WERI-Rb-1 (cell line): Measurements from ENCODE around the gene SKIDA1.
A peak's percentile ranks its signal among the peaks of the same experiment; 100 is the strongest.

Source experiments
- DNase-seq: peaks from one replicate; pipeline ENCODE4 v3.0.0-alpha.2; 2020
- H3K27ac ChIP-seq: fragments of 250-450 bp; sonication (Bioruptor Pico); 2 replicates; pipeline ENCODE4 v1.5.1; 2020; ENCODE audit warnings: mild to moderate bottlenecking, moderate library complexity
- H3K27me3 ChIP-seq: fragments of 250-450 bp; sonication (Bioruptor Pico); 2 replicates; pipeline ENCODE4 v1.5.1; 2021; ENCODE audit warnings: mild to moderate bottlenecking, low read depth, moderate library complexity; ENCODE audit not compliant: insufficient read depth, severe bottlenecking
- H3K36me3 ChIP-seq: fragments of 250-450 bp; sonication (Bioruptor Pico); 2 replicates; pipeline ENCODE4 v1.5.1; 2020; ENCODE audit warnings: mild to moderate bottlenecking, moderate library complexity
- H3K4me3 ChIP-seq: 2 replicates; pipeline ENCODE4 v1.5.1; 2011; ENCODE audit warnings: low read depth, mild to moderate bottlenecking, control low read depth, low read length
- H3K9me3 ChIP-seq: fragments of 250-450 bp; sonication (Bioruptor Pico); 2 replicates; pipeline ENCODE4 v1.5.1; 2021; ENCODE audit warnings: mild to moderate bottlenecking, moderate library complexity; ENCODE audit not compliant: severe bottlenecking
- TF ChIP-seq, protein P1 (sequence below): IDR thresholded peaks from 2 replicates; pipeline ENCODE4 v1.5.1; 2011; ENCODE audit warnings: low read depth, mild to moderate bottlenecking, control low read depth, inconsistent platforms, low read length

The SKIDA1 gene

GRCh38 chr10:21522631-21523406 is 2.7 kb downstream of the SKIDA1 start:
- TF ChIP-seq, protein P1, sequence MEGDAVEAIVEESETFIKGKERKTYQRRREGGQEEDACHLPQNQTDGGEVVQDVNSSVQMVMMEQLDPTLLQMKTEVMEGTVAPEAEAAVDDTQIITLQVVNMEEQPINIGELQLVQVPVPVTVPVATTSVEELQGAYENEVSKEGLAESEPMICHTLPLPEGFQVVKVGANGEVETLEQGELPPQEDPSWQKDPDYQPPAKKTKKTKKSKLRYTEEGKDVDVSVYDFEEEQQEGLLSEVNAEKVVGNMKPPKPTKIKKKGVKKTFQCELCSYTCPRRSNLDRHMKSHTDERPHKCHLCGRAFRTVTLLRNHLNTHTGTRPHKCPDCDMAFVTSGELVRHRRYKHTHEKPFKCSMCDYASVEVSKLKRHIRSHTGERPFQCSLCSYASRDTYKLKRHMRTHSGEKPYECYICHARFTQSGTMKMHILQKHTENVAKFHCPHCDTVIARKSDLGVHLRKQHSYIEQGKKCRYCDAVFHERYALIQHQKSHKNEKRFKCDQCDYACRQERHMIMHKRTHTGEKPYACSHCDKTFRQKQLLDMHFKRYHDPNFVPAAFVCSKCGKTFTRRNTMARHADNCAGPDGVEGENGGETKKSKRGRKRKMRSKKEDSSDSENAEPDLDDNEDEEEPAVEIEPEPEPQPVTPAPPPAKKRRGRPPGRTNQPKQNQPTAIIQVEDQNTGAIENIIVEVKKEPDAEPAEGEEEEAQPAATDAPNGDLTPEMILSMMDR = no peak
- peak overlapping the region; percentile 97 for H3K27ac ChIP-seq
- H3K36me3 ChIP-seq = no peaks in the 10 kb centered on the region
- H3K9me3 ChIP-seq = no peaks in the 10 kb centered on the region
- DNase-seq = no peak
- no peak overlapping the region for H3K4me3 ChIP-seq
- no peaks in the 10 kb centered on the region for H3K27me3 ChIP-seq

- Histone ChIP-seq H3K9me3 (no peaks in the 10 kb centered on the region), H3K36me3 (no peaks in the 10 kb centered on the region), H3K27ac (peak overlapping the region; percentile 97), H3K4me3 (peak overlapping the region; percentile 12; the same call in 1 of the 2 replicates), H3K27me3 (no peaks in the 10 kb centered on the region)
- TF ChIP-seq, protein P1 = no peak
- no peak for DNase-seq
Measured at GRCh38 chr10:21521751-21522533, 3.5 kb downstream of the SKIDA1 start.

GRCh38 chr10:21520949-21521348 is 4.5 kb downstream of the SKIDA1 start:
- no peaks in the 10 kb centered on the region for H3K9me3 ChIP-seq
- DNase-seq = no peak
- H3K27me3 ChIP-seq = no peaks in the 10 kb centered on the region
- TF ChIP-seq, protein P1 = no peak
- H3K27ac ChIP-seq = peak overlapping the region; percentile 35
- H3K4me3 ChIP-seq = no peak overlapping the region
- H3K36me3 ChIP-seq = no peaks in the 10 kb centered on the region

GRCh38 chr10:21520509-21520908 is 5.0 kb downstream of the SKIDA1 start:
- TF ChIP-seq, protein P1 = no peak
- H3K4me3 ChIP-seq = no peak overlapping the region
- H3K36me3 ChIP-seq = no peaks in the 10 kb centered on the region
- H3K27me3 ChIP-seq = no peaks in the 10 kb centered on the region
- H3K27ac ChIP-seq = peak overlapping the region; percentile 35
- DNase-seq = no peak
- no peaks in the 10 kb centered on the region for H3K9me3 ChIP-seq

DNA sequence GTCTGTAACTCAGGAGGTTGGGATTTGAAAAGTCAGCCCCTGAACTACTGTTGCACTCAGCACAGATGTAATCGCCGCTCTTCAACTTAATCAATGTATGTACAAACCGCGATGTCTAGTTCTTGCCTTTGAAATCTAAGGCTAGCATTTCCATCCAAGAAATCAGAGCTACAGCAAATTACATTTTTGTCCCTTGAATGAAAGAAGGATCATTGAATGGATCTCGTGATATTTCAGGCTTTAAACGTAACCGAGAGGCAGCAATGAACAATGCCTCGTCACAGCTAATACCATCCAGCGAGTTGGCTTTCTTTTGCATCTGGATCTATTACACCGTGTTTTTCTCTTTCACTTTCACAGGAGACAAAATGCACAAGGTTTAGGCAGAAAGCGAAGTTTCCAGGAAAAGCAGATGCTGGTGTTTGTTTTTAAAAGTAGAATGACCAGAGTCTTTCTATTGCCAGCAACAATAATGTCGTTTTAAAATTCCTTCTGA is 5.5 kb downstream of the SKIDA1 start:
- peak overlapping the region; percentile 60 for H3K4me3 ChIP-seq
- H3K9me3 ChIP-seq = no peaks in the 10 kb centered on the region
- no peaks in the 10 kb centered on the region for H3K36me3 ChIP-seq
- H3K27ac ChIP-seq = peak overlapping the region; percentile 81
- no peaks in the 10 kb centered on the region for H3K27me3 ChIP-seq
- DNase-seq = no peak
- TF ChIP-seq, protein P1 = no peak
